ENCODE data around the gene CDH13.

The CDH13 gene

GRCh38 chr16:83040174-83040573 is 413.4 kb downstream of the CDH13 start:
- no peaks in the 10 kb centered on the region for H3K9me3 ChIP-seq (ENCODE audit: control insufficient read depth, insufficient read depth, low read depth, low read length)
- POLR2A ChIA-PET = no interaction called here
- CTCF ChIA-PET = no interaction called here
- no peak overlapping the region for H3K27ac ChIP-seq (ENCODE audit: extremely low read depth, low read depth, low read length)
- H3K36me3 ChIP-seq (ENCODE audit: control insufficient read depth in 2 of 2, insufficient read depth in 1 of 2, low read length in 2 of 2) = no peaks in the 10 kb centered on the region
- TF ChIP-seq ZNF701 (tag by site-specific recombination; IDR thresholded peaks at IDR 0.05) (no peak), WT1 (tag by site-specific recombination; IDR thresholded peaks at IDR 0.05) (no peak), ZNF843 (tag by site-specific recombination; IDR thresholded peaks at IDR 0.05) (no peak), ZFP41 (tag by site-specific recombination; IDR thresholded peaks at IDR 0.05; ENCODE audit: borderline replicate concordance) (no peak), ZNF221 (tag by site-specific recombination; IDR thresholded peaks at IDR 0.05; ENCODE audit: borderline replicate concordance) (no peak), GLIS2 (tag by site-specific recombination; IDR thresholded peaks at IDR 0.05) (no peak), ZSCAN30 (tag by site-specific recombination; IDR thresholded peaks at IDR 0.05) (no peak), SP2 (tag by site-specific recombination; IDR thresholded peaks at IDR 0.05) (no peak), ZNF776 (tag by site-specific recombination; IDR thresholded peaks at IDR 0.05; ENCODE audit: borderline replicate concordance) (no peak), ELK4 (IDR thresholded peaks at IDR 0.05; ENCODE audit: borderline replicate concordance, low read depth, low read length) (no peak), ZNF350 (tag by site-specific recombination; IDR thresholded peaks at IDR 0.05) (no peak), ZNF223 (tag by site-specific recombination; IDR thresholded peaks at IDR 0.05) (no peak), MEIS1 (CRISPR knock-in tag; IDR thresholded peaks at IDR 0.05; ENCODE audit: borderline replicate concordance) (no peak), PRDM1 (tag by site-specific recombination; IDR thresholded peaks at IDR 0.05) (no peak), SP3 (tag by site-specific recombination; IDR thresholded peaks at IDR 0.05) (no peak), OVOL3 (tag by site-specific recombination; IDR thresholded peaks at IDR 0.05) (no peak)
- TF ChIP-seq, protein P1, sequence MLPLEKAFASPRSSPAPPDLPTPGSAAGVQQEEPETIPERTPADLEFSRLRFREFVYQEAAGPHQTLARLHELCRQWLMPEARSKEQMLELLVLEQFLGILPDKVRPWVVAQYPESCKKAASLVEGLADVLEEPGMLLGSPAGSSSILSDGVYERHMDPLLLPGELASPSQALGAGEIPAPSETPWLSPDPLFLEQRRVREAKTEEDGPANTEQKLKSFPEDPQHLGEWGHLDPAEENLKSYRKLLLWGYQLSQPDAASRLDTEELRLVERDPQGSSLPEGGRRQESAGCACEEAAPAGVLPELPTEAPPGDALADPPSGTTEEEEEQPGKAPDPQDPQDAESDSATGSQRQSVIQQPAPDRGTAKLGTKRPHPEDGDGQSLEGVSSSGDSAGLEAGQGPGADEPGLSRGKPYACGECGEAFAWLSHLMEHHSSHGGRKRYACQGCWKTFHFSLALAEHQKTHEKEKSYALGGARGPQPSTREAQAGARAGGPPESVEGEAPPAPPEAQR (tag by site-specific recombination; IDR thresholded peaks at IDR 0.05) = no peak
- no peak overlapping the region for H3K4me3 ChIP-seq (ENCODE audit: low read depth, low read length)
- no peaks in the 10 kb centered on the region for H3K4me1 ChIP-seq (ENCODE audit: control insufficient read depth, insufficient read depth, low read length)

DNA sequence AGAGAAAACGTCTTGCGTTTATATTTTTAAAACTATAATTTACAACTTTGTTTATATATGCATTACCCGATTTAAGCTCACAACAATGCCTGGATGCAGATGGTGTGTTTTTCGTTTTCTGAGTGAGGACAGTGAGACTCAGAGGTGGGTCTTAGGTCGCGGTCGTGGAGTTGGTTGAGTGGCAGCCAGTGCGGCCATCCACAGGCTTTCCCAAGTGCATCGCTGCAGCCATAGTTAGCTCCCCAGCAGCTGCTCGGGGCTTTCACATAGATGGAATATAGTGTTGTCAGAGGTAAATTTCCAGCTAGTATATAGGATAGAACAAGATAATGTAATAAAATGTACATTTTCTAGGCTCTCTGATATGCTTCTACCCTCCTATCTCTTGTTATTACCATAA is 417.8 kb downstream of the CDH13 start:
- ChIA-PET POLR2A (no interaction called here), CTCF (interaction anchor here (0.6 to 0.9 kb wide), 2 partner anchors 267 to 549 kb away, joined by 3 to 4 read pairs; no protein-coding TSS in a partner anchor)
- no peak for TF ChIP-seq ZBTB17 (tag by site-specific recombination; IDR thresholded peaks at IDR 0.05)
- no peak for TF ChIP-seq ZFP41 (tag by site-specific recombination; IDR thresholded peaks at IDR 0.05; ENCODE audit: borderline replicate concordance)
- TF ChIP-seq ZNF132 (tag by site-specific recombination; IDR thresholded peaks at IDR 0.05; ENCODE audit: borderline replicate concordance) = no peak
- no peak for TF ChIP-seq ZNF677 (tag by site-specific recombination; IDR thresholded peaks at IDR 0.05)
- TF ChIP-seq YY1 (tag by site-specific recombination; IDR thresholded peaks at IDR 0.05) = no peak
- no peak for TF ChIP-seq KLF17 (tag by site-specific recombination; IDR thresholded peaks at IDR 0.05)
- no peak for TF ChIP-seq ZNF555 (tag by site-specific recombination; conservative IDR thresholded peaks at IDR 0.05)
- no peak for TF ChIP-seq ZBTB26 (tag by site-specific recombination; optimal IDR thresholded peaks at IDR 0.05)
- no peak for TF ChIP-seq SCRT1 (tag by site-specific recombination; IDR thresholded peaks at IDR 0.05; ENCODE audit: borderline replicate concordance)
- TF ChIP-seq ZNF701 (tag by site-specific recombination; IDR thresholded peaks at IDR 0.05) = no peak

More for the DNA sequence above, 417.8 kb downstream of the CDH13 start:
- no peak overlapping the region for H3K4me3 ChIP-seq (ENCODE audit: low read depth, low read length)
- H3K36me3 ChIP-seq (ENCODE audit: control insufficient read depth in 2 of 2, insufficient read depth in 1 of 2, low read length in 2 of 2) = no peaks in the 10 kb centered on the region
- H3K27ac ChIP-seq (ENCODE audit: extremely low read depth, low read depth, low read length) = no peak overlapping the region
- no peaks in the 10 kb centered on the region for H3K9me3 ChIP-seq (ENCODE audit: control insufficient read depth, insufficient read depth, low read depth, low read length)
- H3K4me1 ChIP-seq (ENCODE audit: control insufficient read depth, insufficient read depth, low read length) = peaks cover 17% of the 10 kb centered on the region

All from HEK293 (cell line).